HCT116 (cell line): Measurements from ENCODE around the gene ACTG1. TPM values are rescaled to one million over a fixed set of nuclear protein-coding genes. Genes with fewer than 3 reads are reported as not detected.
A peak's percentile ranks its signal among the peaks of the same experiment; 100 is the strongest.

ENCODE experiments used
- ATAC-seq: fragments of 200-7000 bp; cut with Tn5 transposase; 2 replicates; pipeline ENCODE4 v1.9.1; 2020; ENCODE audit warnings: mild to moderate bottlenecking, moderate library complexity
- BruUV-seq: library from RNA; stranded (reverse); fragments of 400-500 nt; replicated peaks from 2 replicates; lab custom pipeline; 2021; lab: Mats Ljungman, UMichigan
- CTCF ChIA-PET: fragments of 300-600 bp; sonication (Branson Sonifier 250); formaldehyde crosslinking; loops from one replicate; lab custom pipeline; 2021; ENCODE audit warnings: antibody characterized with exemption; lab: Charles Lee
- POLR2A ChIA-PET: fragments of 300-600, 350-600 bp; sonication (Branson Sonifier 250); formaldehyde crosslinking; loops from one replicate; lab custom pipeline; 2021; ENCODE audit warnings: antibody characterized with exemption; lab: Charles Lee
- RAD21 ChIA-PET, 2 experiments: fragments of 300-600 bp; sonication (Branson Sonifier 250); formaldehyde crosslinking; loops; one replicate each; lab custom pipeline; 2023; ENCODE audit warnings: low total read pairs in 2 of 2; ENCODE audit not compliant: uncharacterized antibody in 2 of 2, unreplicated experiment in 2 of 2, low non-redundant PET in 1 of 2; lab: Charles Lee
- DNase-seq: peaks from one replicate; pipeline ENCODE4 v3.0.0-alpha.2; 2010; ENCODE audit warnings: low read depth, low spot score
- H2AFZ ChIP-seq: fragments of 200-600 bp; shearing (Covaris generic), sonication (generic); 2 replicates; pipeline ENCODE4 v1.6.1; 2017; ENCODE audit warnings: low read depth, mixed run types, mixed read lengths, antibody characterized with exemption, low read length; ENCODE audit not compliant: poor library complexity, severe bottlenecking
- H3K27ac ChIP-seq: 2 replicates; pipeline ENCODE4 v1.5.1; 2012; ENCODE audit warnings: low read depth, low read length
- H3K27me3 ChIP-seq: fragments of 200-600 bp; sonication (generic); 2 replicates; pipeline ENCODE4 v1.6.1; 2016; ENCODE audit warnings: mixed run types, low read length, mixed read lengths; ENCODE audit not compliant: insufficient read depth
- H3K36me3 ChIP-seq, 2 experiments: fragments of 200-500 bp in 1 of 2; fragments of 200-600 bp in 1 of 2; sonication (Bioruptor generic) in 1 of 2; sonication (generic) in 1 of 2; 2 replicates each; pipeline versions ENCODE4 v1.5.1 to v1.6.1; 2014 to 2016; ENCODE audit warnings: low read length in 2 of 2, inconsistent platforms in 1 of 2, mixed read lengths in 1 of 2, mixed run types in 1 of 2; ENCODE audit not compliant: insufficient read depth in 2 of 2, control insufficient read depth in 1 of 2
- H3K4me1 ChIP-seq, 2 experiments: fragments of 200-600 bp in 1 of 2; sonication (generic) in 1 of 2; 2 replicates each; pipeline versions ENCODE4 v1.5.1 to v1.6.1; 2012 to 2017; ENCODE audit warnings: low read length in 2 of 2, inconsistent platforms in 1 of 2, mild to moderate bottlenecking in 1 of 2, mixed read lengths in 1 of 2, mixed run types in 1 of 2, moderate library complexity in 1 of 2; ENCODE audit not compliant: insufficient read depth in 2 of 2, control insufficient read depth in 1 of 2
- H3K4me2 ChIP-seq: fragments of 200-600 bp; sonication (generic); 2 replicates; pipeline ENCODE4 v1.6.1; 2017; ENCODE audit warnings: mixed run types, low read length, mixed read lengths
- H3K4me3 ChIP-seq, 2 experiments: fragments of 200-600 bp in 1 of 2; sonication (generic) in 1 of 2; replicated peaks in 1 of 2; 2 replicates each; pipeline ENCODE4 v1.5.1; 2011 to 2016; ENCODE audit warnings: low read length in 2 of 2, control low read depth in 1 of 2, low read depth in 1 of 2, mild to moderate bottlenecking in 1 of 2, mixed read lengths in 1 of 2, mixed run types in 1 of 2
- H3K79me2 ChIP-seq: fragments of 200-600 bp; sonication (generic); 2 replicates; pipeline ENCODE4 v1.6.1; 2017; ENCODE audit warnings: mild to moderate bottlenecking, mixed run types, low read length, moderate library complexity, mixed read lengths; ENCODE audit not compliant: insufficient read depth
- H3K9ac ChIP-seq: fragments of 200-600 bp; sonication (generic); 2 replicates; pipeline ENCODE4 v1.6.1; 2016; ENCODE audit warnings: low read length, mixed read lengths
- H3K9me2 ChIP-seq: fragments of 200-600 bp; sonication (generic), shearing (Covaris generic); 2 replicates; pipeline ENCODE4 v1.6.1; 2017; ENCODE audit warnings: mixed run types, mild to moderate bottlenecking, moderate library complexity; ENCODE audit not compliant: insufficient read depth
- H3K9me3 ChIP-seq, 2 experiments: fragments of 200-500 bp in 1 of 2; fragments of 200-600 bp in 1 of 2; sonication (Bioruptor generic) in 1 of 2; sonication (generic) in 1 of 2; 2 replicates each; pipeline ENCODE4 v1.6.1; 2014 to 2017; ENCODE audit warnings: low read length in 2 of 2, mixed read lengths in 2 of 2, inconsistent platforms in 1 of 2, low read depth in 1 of 2, mild to moderate bottlenecking in 1 of 2, mixed run types in 1 of 2, moderate library complexity in 1 of 2; ENCODE audit not compliant: control insufficient read depth in 1 of 2, insufficient read depth in 1 of 2
- H4K20me1 ChIP-seq: fragments of 200-600 bp; sonication (generic), shearing (Covaris generic); 2 replicates; pipeline ENCODE4 v1.6.1; 2017; ENCODE audit warnings: mixed run types, mild to moderate bottlenecking, moderate library complexity; ENCODE audit not compliant: insufficient read depth
- ELF1 ChIP-seq: IDR thresholded peaks from 2 replicates; pipeline ENCODE4 v1.6.1; 2012; ENCODE audit warnings: low read depth, borderline replicate concordance
- POLR2A ChIP-seq: IDR thresholded peaks from 2 replicates; pipeline ENCODE4 v1.7.0; 2011; ENCODE audit warnings: borderline replicate concordance; ENCODE audit not compliant: insufficient read depth, insufficient read length; ENCODE audit errors: extremely low read depth
- POLR2AphosphoS5 ChIP-seq: IDR thresholded peaks from 2 replicates; pipeline ENCODE4 v1.6.1; 2011; ENCODE audit warnings: mild to moderate bottlenecking, low read depth, low read length, moderate library complexity
- RAD21 ChIP-seq: IDR thresholded peaks from 2 replicates; pipeline ENCODE4 v1.6.1; 2012; ENCODE audit warnings: low read depth, mild to moderate bottlenecking
- SP1 ChIP-seq: IDR thresholded peaks from 2 replicates; pipeline ENCODE4 v1.6.1; 2012; ENCODE audit warnings: low read depth
- TCF7L2 ChIP-seq: IDR thresholded peaks from 2 replicates; pipeline ENCODE4 v1.7.0; 2011; ENCODE audit warnings: borderline replicate concordance, inconsistent platforms; ENCODE audit not compliant: insufficient read depth, insufficient read length; ENCODE audit errors: extremely low read depth
- ZFX ChIP-seq: fragments of 450-650 bp; IDR thresholded peaks from 2 replicates; pipeline ENCODE4 v1.6.1; 2017
- ZNF274 ChIP-seq: fragments of 200-500 bp; sonication (Bioruptor generic); IDR thresholded peaks from 2 replicates; pipeline ENCODE4 v1.6.1; 2014; ENCODE audit warnings: mild to moderate bottlenecking, low read depth, low read length, inconsistent platforms
- intact Hi-C: fragments of 100-400 bp; cut with micrococcal nuclease; formaldehyde crosslinking; loops from 2 replicates; pipeline ENCODE4 v1.10.0; 2022
- total RNA-seq: library from RNA; stranded (reverse); gene quantifications from one replicate; pipeline ENCODE4 v1.2.1, GENCODE V29; 2021; ENCODE audit not compliant: unreplicated experiment
- TF ChIP-seq, protein P1 (sequence below): IDR thresholded peaks from 2 replicates; pipeline ENCODE4 v1.6.1; 2012; ENCODE audit warnings: low read depth
- TF ChIP-seq, protein P2 (sequence below), 3 experiments: fragments of 200-600 bp in 1 of 3; sonication (generic) in 1 of 3; IDR thresholded peaks in 2 of 3; conservative IDR thresholded peaks in 1 of 3; 2 replicates each; pipeline ENCODE4 v1.5.1; 2012 to 2017; ENCODE audit warnings: low read depth in 2 of 3, low read length in 2 of 3, antibody characterized with exemption in 1 of 3, borderline replicate concordance in 1 of 3, control low read depth in 1 of 3, mild to moderate bottlenecking in 1 of 3, mixed read lengths in 1 of 3, mixed run types in 1 of 3, moderate library complexity in 1 of 3; ENCODE audit not compliant: insufficient read depth in 1 of 3

ACTG1 gene
- total RNA-seq, 1 experiment from 2014 or later, result 6,223 TPM

DNA sequence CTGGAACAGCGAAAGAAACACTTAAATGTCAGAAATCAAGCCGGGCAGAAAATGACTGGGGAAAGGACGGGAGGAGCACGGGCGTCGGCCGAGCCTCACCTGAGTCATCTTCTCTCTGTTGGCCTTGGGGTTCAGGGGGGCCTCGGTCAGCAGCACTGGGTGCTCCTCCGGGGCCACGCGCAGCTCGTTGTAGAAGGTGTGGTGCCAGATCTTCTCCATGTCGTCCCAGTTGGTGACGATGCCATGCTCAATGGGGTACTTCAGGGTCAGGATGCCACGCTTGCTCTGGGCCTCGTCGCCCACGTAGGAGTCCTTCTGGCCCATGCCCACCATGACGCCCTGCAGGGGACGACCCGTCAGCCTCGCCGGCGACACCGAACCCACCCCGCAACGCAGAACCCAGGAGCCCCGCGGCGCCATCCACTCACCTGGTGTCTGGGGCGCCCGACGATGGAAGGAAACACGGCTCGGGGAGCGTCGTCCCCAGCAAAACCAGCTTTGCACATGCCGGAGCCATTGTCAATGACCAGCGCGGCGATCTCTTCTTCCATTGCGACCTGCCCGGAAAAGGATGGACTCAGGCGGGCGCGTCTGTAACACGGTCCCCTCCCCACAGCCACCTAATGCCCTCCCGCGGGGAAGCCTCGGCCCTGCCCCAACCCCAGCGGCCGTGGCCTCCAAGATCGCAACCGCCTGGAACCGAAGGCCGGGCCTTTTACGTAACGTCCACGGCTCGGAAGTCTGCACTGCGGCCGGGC is 616 bp downstream of the ACTG1 start:
- ChIA-PET RAD21 (no interaction called here), CTCF (no interaction called here), POLR2A (interaction anchor here (0.6 to 2.4 kb wide), 16 partner anchors 9 to 216 kb away, joined by 3 to 12 read pairs (median 4); partner anchors contain the start of genes ARL16, BAHCC1, FAAP100 and FSCN2)
- no peaks in the 10 kb centered on the region for H3K27me3 ChIP-seq
- intact Hi-C loops, result no loop called here
- H3K9me3 ChIP-seq, result no peaks in the 10 kb centered on the region
- peaks cover 19 to 34% of the 10 kb centered on the region in 2 experiments for H3K36me3 ChIP-seq
- peak overlapping the region; percentile 86 for H3K27ac ChIP-seq
- no peak for DNase-seq
- H3K4me1 ChIP-seq, result peaks cover 23 to 69% of the 10 kb centered on the region in 2 experiments
- peak overlapping the region; percentile 85 to 96 for H3K4me3 ChIP-seq
- H3K9ac ChIP-seq, result peak overlapping the region; percentile 90
- peak overlapping the region; percentile 99 for H3K4me2 ChIP-seq
- no peak overlapping the region for H2AFZ ChIP-seq
- H3K9me2 ChIP-seq, result no peaks in the 10 kb centered on the region
- TSS peak; percentile 70 for BruUV-seq
- TF ChIP-seq POLR2AphosphoS5 (peak; percentile 81), ZNF274 (no peak)
- peak; percentile 1; the same call in 1 of the 2 replicates for ATAC-seq
- H4K20me1 ChIP-seq, result peaks cover 35% of the 10 kb centered on the region; the same call in 1 of the 2 replicates
- H3K79me2 ChIP-seq, result peaks cover 66% of the 10 kb centered on the region

DNA sequence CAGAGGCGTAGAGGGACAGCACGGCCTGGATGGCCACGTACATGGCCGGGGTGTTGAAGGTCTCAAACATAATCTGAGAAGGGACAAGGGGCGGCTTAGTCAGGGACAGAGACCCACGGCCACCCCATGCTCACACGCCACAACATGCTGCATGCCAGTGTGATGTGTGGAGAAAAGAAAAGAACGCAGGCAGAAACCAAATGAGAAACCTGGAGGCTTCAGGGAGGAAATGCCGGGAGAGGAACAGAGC is 1.1 kb downstream of the ACTG1 start:
- Histone ChIP-seq H2AFZ (no peak overlapping the region), H3K9me3 (no peaks in the 10 kb centered on the region), H3K4me1 (peaks cover 21 to 64% of the 10 kb centered on the region in 2 experiments), H3K9me2 (no peaks in the 10 kb centered on the region), H3K4me2 (peak overlapping the region; percentile 99), H3K79me2 (peaks cover 61% of the 10 kb centered on the region), H3K36me3 (peaks cover 19 to 34% of the 10 kb centered on the region in 2 experiments), H3K4me3 (peak overlapping the region; percentile 85 to 96), H3K27ac (peak overlapping the region; percentile 86), H3K27me3 (no peaks in the 10 kb centered on the region), H3K9ac (peak overlapping the region; percentile 90), H4K20me1 (peaks cover 35% of the 10 kb centered on the region; the same call in 1 of the 2 replicates)
- BruUV-seq, result no TSS peak
- ATAC-seq (no peak), DNase-seq (no peak)
- POLR2A ChIA-PET, result interaction anchor here (0.6 to 2.4 kb wide), 5 partner anchors 8 to 216 kb away, joined by 3 to 12 read pairs (median 4); partner anchors contain the start of genes BAHCC1 and SLC38A10
- CTCF ChIA-PET, result no interaction called here
- RAD21 ChIA-PET, result no interaction called here
- intact Hi-C loops, result no loop called here
- TF ChIP-seq, protein P1, sequence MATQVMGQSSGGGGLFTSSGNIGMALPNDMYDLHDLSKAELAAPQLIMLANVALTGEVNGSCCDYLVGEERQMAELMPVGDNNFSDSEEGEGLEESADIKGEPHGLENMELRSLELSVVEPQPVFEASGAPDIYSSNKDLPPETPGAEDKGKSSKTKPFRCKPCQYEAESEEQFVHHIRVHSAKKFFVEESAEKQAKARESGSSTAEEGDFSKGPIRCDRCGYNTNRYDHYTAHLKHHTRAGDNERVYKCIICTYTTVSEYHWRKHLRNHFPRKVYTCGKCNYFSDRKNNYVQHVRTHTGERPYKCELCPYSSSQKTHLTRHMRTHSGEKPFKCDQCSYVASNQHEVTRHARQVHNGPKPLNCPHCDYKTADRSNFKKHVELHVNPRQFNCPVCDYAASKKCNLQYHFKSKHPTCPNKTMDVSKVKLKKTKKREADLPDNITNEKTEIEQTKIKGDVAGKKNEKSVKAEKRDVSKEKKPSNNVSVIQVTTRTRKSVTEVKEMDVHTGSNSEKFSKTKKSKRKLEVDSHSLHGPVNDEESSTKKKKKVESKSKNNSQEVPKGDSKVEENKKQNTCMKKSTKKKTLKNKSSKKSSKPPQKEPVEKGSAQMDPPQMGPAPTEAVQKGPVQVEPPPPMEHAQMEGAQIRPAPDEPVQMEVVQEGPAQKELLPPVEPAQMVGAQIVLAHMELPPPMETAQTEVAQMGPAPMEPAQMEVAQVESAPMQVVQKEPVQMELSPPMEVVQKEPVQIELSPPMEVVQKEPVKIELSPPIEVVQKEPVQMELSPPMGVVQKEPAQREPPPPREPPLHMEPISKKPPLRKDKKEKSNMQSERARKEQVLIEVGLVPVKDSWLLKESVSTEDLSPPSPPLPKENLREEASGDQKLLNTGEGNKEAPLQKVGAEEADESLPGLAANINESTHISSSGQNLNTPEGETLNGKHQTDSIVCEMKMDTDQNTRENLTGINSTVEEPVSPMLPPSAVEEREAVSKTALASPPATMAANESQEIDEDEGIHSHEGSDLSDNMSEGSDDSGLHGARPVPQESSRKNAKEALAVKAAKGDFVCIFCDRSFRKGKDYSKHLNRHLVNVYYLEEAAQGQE, result no peak
- no peak for TF ChIP-seq TCF7L2
- TF ChIP-seq SP1, result no peak
- TF ChIP-seq ELF1, result no peak
- TF ChIP-seq, protein P2, sequence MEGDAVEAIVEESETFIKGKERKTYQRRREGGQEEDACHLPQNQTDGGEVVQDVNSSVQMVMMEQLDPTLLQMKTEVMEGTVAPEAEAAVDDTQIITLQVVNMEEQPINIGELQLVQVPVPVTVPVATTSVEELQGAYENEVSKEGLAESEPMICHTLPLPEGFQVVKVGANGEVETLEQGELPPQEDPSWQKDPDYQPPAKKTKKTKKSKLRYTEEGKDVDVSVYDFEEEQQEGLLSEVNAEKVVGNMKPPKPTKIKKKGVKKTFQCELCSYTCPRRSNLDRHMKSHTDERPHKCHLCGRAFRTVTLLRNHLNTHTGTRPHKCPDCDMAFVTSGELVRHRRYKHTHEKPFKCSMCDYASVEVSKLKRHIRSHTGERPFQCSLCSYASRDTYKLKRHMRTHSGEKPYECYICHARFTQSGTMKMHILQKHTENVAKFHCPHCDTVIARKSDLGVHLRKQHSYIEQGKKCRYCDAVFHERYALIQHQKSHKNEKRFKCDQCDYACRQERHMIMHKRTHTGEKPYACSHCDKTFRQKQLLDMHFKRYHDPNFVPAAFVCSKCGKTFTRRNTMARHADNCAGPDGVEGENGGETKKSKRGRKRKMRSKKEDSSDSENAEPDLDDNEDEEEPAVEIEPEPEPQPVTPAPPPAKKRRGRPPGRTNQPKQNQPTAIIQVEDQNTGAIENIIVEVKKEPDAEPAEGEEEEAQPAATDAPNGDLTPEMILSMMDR (IDR thresholded peaks at IDR 0.05 in 2 of 3, conservative IDR thresholded peaks at IDR 0.05 in 1 of 3; ENCODE audit: borderline replicate concordance in 1 of 3, insufficient read depth in 1 of 3, low read depth in 2 of 3, low read length in 2 of 3), result no peak
- TF ChIP-seq RAD21, result no peak
- no peak for TF ChIP-seq ZFX
- no peak for TF ChIP-seq POLR2A
